ENCODE measurements around the gene RAD54L. TPM values are rescaled to one million over a fixed set of nuclear protein-coding genes. Genes with fewer than 3 reads are reported as not detected.

RAD54L gene
- total RNA-seq, 2 experiments from 2014 or later, result 0.33 to 1.0 TPM

- Histone ChIP-seq H3K27me3 (ENCODE audit: control insufficient read depth in 1 of 2, insufficient read depth in 2 of 2, low read length in 2 of 2) (no peaks in the 10 kb centered on the region), H3K9me3 (ENCODE audit: control insufficient read depth in 1 of 2, insufficient read depth in 1 of 2, low read length in 2 of 2) (no peaks in the 10 kb centered on the region), H3K4me1 (ENCODE audit: insufficient read depth, low read length) (no peaks in the 10 kb centered on the region), H3K36me3 (ENCODE audit: insufficient read depth, low read length) (peaks cover 20% of the 10 kb centered on the region), H3K27ac (ENCODE audit: low read depth in 1 of 2, low read length in 2 of 2) (no peak overlapping the region), H3K4me3 (ENCODE audit: low read length) (no peak overlapping the region)
- no peak overlapping the region for H3K4me3 Mint-ChIP-seq
- H3K36me3 Mint-ChIP-seq (ENCODE audit: low read depth), result peaks cover 47% of the 10 kb centered on the region
- intact Hi-C loops (cut with DNase I, micrococcal nuclease), result no loop called here
- no peak for DNase-seq
- TF ChIP-seq CTCF (IDR thresholded peaks at IDR 0.05), result no peak
- POLR2A ChIA-PET, result no interaction called here
- no peak for ATAC-seq (ENCODE audit: poor library complexity)
- no peaks in the 10 kb centered on the region for H3K4me1 Mint-ChIP-seq (ENCODE audit: low read depth)
- no peaks in the 10 kb centered on the region for H3K27me3 Mint-ChIP-seq
- no peaks in the 10 kb centered on the region for H3K9me3 Mint-ChIP-seq
- CTCF ChIA-PET, result no interaction called here
- H3K27ac Mint-ChIP-seq, result no peak overlapping the region
Observed at GRCh38 chr1:46277658-46278373, 30.3 kb downstream of the RAD54L start.

DNA sequence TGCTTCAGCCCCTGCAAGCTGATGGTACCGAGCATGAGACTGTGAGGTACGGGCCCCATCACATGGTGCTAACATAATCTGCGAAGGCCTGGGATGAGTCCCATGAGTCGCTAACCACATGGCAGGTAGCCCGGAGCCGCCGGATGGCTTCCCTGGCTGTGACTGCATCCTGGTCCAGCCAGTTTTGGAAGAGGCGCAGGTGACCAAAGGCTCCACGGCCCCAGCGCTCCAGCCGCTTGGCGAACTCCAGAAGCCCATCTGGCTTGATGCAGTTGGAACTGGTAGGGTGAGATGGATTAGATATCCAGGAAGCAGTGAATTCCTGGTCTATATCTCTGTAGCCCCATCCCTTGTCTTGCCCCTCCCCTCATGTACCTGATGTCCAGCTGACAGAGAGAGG lies 31.2 kb downstream of the RAD54L start:
- POLR2A ChIA-PET, result no interaction called here
- H3K36me3 Mint-ChIP-seq (ENCODE audit: low read depth), result peaks cover 55% of the 10 kb centered on the region
- H3K27ac Mint-ChIP-seq, result no peak overlapping the region
- H3K9me3 Mint-ChIP-seq, result no peaks in the 10 kb centered on the region
- ATAC-seq (ENCODE audit: poor library complexity) (no peak), DNase-seq (no peak)
- H3K4me1 Mint-ChIP-seq (ENCODE audit: low read depth), result no peaks in the 10 kb centered on the region
- H3K4me3 Mint-ChIP-seq, result no peak overlapping the region
- Histone ChIP-seq H3K4me1 (ENCODE audit: insufficient read depth, low read length) (no peaks in the 10 kb centered on the region), H3K36me3 (ENCODE audit: insufficient read depth, low read length) (peaks cover 20% of the 10 kb centered on the region), H3K4me3 (ENCODE audit: low read length) (no peak overlapping the region), H3K27me3 (ENCODE audit: control insufficient read depth in 1 of 2, insufficient read depth in 2 of 2, low read length in 2 of 2) (no peaks in the 10 kb centered on the region), H3K27ac (ENCODE audit: low read depth in 1 of 2, low read length in 2 of 2) (no peak overlapping the region), H3K9me3 (ENCODE audit: control insufficient read depth in 1 of 2, insufficient read depth in 1 of 2, low read length in 2 of 2) (no peaks in the 10 kb centered on the region)
- CTCF ChIA-PET, result no interaction called here
- no peaks in the 10 kb centered on the region for H3K27me3 Mint-ChIP-seq
- intact Hi-C loops (cut with DNase I, micrococcal nuclease), result no loop called here
- no peak for TF ChIP-seq CTCF (IDR thresholded peaks at IDR 0.05)

- no peaks in the 10 kb centered on the region for H3K4me1 ChIP-seq (ENCODE audit: insufficient read depth, low read length)
- no peaks in the 10 kb centered on the region for H3K27me3 ChIP-seq (ENCODE audit: control insufficient read depth in 1 of 2, insufficient read depth in 2 of 2, low read length in 2 of 2)
- ChIA-PET POLR2A (interaction anchor here (1.5 kb wide), 1 partner anchor 23 kb away, joined by 4 read pairs; the partner anchor contains the start of genes LRRC41 and UQCRH), CTCF (no interaction called here)
- no peak overlapping the region for H3K27ac ChIP-seq (ENCODE audit: low read depth in 1 of 2, low read length in 2 of 2)
- H3K9me3 ChIP-seq (ENCODE audit: control insufficient read depth in 1 of 2, insufficient read depth in 1 of 2, low read length in 2 of 2), result no peaks in the 10 kb centered on the region
- no peak for TF ChIP-seq CTCF (IDR thresholded peaks at IDR 0.05)
- intact Hi-C loops (cut with DNase I, micrococcal nuclease), result no loop called here
- peaks cover 68% of the 10 kb centered on the region for H3K36me3 Mint-ChIP-seq (ENCODE audit: low read depth)
- H3K4me3 Mint-ChIP-seq, result no peak overlapping the region
- H3K27me3 Mint-ChIP-seq, result no peaks in the 10 kb centered on the region
- H3K36me3 ChIP-seq (ENCODE audit: insufficient read depth, low read length), result peaks cover 28% of the 10 kb centered on the region
- no peak overlapping the region for H3K4me3 ChIP-seq (ENCODE audit: low read length)
- ATAC-seq (ENCODE audit: poor library complexity) (no peak), DNase-seq (no peak)
- no peak overlapping the region for H3K27ac Mint-ChIP-seq
- peaks cover 1% of the 10 kb centered on the region for H3K4me1 Mint-ChIP-seq (ENCODE audit: low read depth)
- no peaks in the 10 kb centered on the region for H3K9me3 Mint-ChIP-seq
Observed at GRCh38 chr1:46280092-46280491, 32.5 kb downstream of the RAD54L start.

All from CD4-positive, alpha-beta T cell (primary cell).